Karpas-422 (cell line): ENCODE measurements around the gene SCT. TPM values are rescaled to one million over a fixed set of nuclear protein-coding genes. Genes with fewer than 3 reads are reported as not detected.

ENCODE experiments used
- DNase-seq: peaks from one replicate; pipeline ENCODE4 v3.0.0-alpha.2; 2015
- H2AFZ ChIP-seq: fragments of 200-600 bp; sonication (generic); 2 replicates; pipeline ENCODE4 v1.6.1; 2014; ENCODE audit warnings: antibody characterized with exemption, low read length, mixed read lengths
- H3K27ac ChIP-seq: fragments of 200-600 bp; sonication (generic); 2 replicates; pipeline ENCODE4 v1.5.1; 2014; ENCODE audit warnings: mild to moderate bottlenecking, low read length, moderate library complexity
- H3K27me3 ChIP-seq: fragments of 200-600 bp; sonication (generic); 2 replicates; pipeline ENCODE4 v1.6.1; 2014; ENCODE audit warnings: low read length, mixed read lengths
- H3K36me3 ChIP-seq: fragments of 200-600 bp; sonication (generic); 2 replicates; pipeline ENCODE4 v1.6.1; 2014; ENCODE audit warnings: low read length, mixed read lengths; ENCODE audit not compliant: insufficient read depth
- H3K4me1 ChIP-seq: fragments of 200-600 bp; sonication (generic); 2 replicates; pipeline ENCODE4 v1.6.1; 2014; ENCODE audit warnings: mild to moderate bottlenecking, low read length, mixed read lengths
- H3K4me2 ChIP-seq: fragments of 200-600 bp; sonication (generic); 2 replicates; pipeline ENCODE4 v1.6.1; 2014; ENCODE audit warnings: low read length, low read depth, mild to moderate bottlenecking; ENCODE audit not compliant: poor library complexity, severe bottlenecking
- H3K4me3 ChIP-seq: fragments of 200-600 bp; sonication (generic); 2 replicates; pipeline ENCODE4 v1.5.1; 2014; ENCODE audit warnings: mild to moderate bottlenecking, antibody characterized with exemption, low read length, mixed read lengths
- H3K79me2 ChIP-seq: fragments of 200-600 bp; sonication (generic); 2 replicates; pipeline ENCODE4 v1.6.1; 2014; ENCODE audit warnings: mild to moderate bottlenecking, low read length, mixed read lengths
- H3K9ac ChIP-seq: fragments of 200-600 bp; sonication (generic); 2 replicates; pipeline ENCODE4 v1.6.0; 2014; ENCODE audit warnings: low read length
- H3K9me2 ChIP-seq: fragments of 200-600 bp; sonication (generic), shearing (Covaris generic); replicated peaks from 2 replicates; pipeline ENCODE4 v1.6.0; 2014; ENCODE audit warnings: mild to moderate bottlenecking, low read length, moderate library complexity; ENCODE audit not compliant: insufficient read depth
- H3K9me3 ChIP-seq: fragments of 300-700, 200-600 bp; sonication (generic); 2 replicates; pipeline ENCODE4 v1.6.1; 2014; ENCODE audit warnings: low read length, mixed read lengths
- H4K20me1 ChIP-seq: fragments of 200-600 bp; sonication (generic); 2 replicates; pipeline ENCODE4 v1.6.1; 2014; ENCODE audit warnings: mild to moderate bottlenecking, antibody characterized with exemption, low read length, low read depth; ENCODE audit not compliant: insufficient read depth
- total RNA-seq: library from RNA; depleted of rRNA; stranded (reverse); fragments of >200 nt; shearing (Covaris generic); gene quantifications from 2 replicates; pipeline ENCODE4 v1.2.3, GENCODE V29; 2014; ENCODE audit warnings: low replicate concordance

Gene SCT
- total RNA-seq, 1 experiment from 2014 or later: not detected

- Histone ChIP-seq H3K27ac (no peak overlapping the region), H3K9me3 (no peaks in the 10 kb centered on the region), H3K4me2 (no peak overlapping the region)
These were observed 3.9 kb upstream of the SCT start for GRCh38 chr11:630871-631270.

GRCh38 chr11:629237-629583, 2.2 kb upstream of the SCT start:
- H3K9me2 ChIP-seq: no peaks in the 10 kb centered on the region
- H3K9me3 ChIP-seq: no peaks in the 10 kb centered on the region
- no peaks in the 10 kb centered on the region for H3K36me3 ChIP-seq
- no peak overlapping the region for H3K4me2 ChIP-seq
- no peak overlapping the region for H3K27ac ChIP-seq
- no peak overlapping the region for H3K9ac ChIP-seq
- H2AFZ ChIP-seq: no peak overlapping the region
- no peaks in the 10 kb centered on the region for H3K27me3 ChIP-seq
- H3K4me3 ChIP-seq: no peak overlapping the region
- DNase-seq: no peak
- H3K79me2 ChIP-seq: no peaks in the 10 kb centered on the region
- H4K20me1 ChIP-seq: no peaks in the 10 kb centered on the region
- H3K4me1 ChIP-seq: no peaks in the 10 kb centered on the region

More at GRCh38 chr11:630871-631270, 3.9 kb upstream of the SCT start:
- no peak for DNase-seq
- Histone ChIP-seq H4K20me1 (no peaks in the 10 kb centered on the region), H3K27me3 (no peaks in the 10 kb centered on the region), H3K36me3 (no peaks in the 10 kb centered on the region), H3K9me2 (no peaks in the 10 kb centered on the region), H2AFZ (no peak overlapping the region), H3K79me2 (no peaks in the 10 kb centered on the region), H3K9ac (no peak overlapping the region), H3K4me3 (no peak overlapping the region), H3K4me1 (no peaks in the 10 kb centered on the region)

- no peak overlapping the region for H3K4me3 ChIP-seq
- H3K4me2 ChIP-seq: no peak overlapping the region
- no peaks in the 10 kb centered on the region for H3K36me3 ChIP-seq
- no peak overlapping the region for H3K9ac ChIP-seq
- no peaks in the 10 kb centered on the region for H3K79me2 ChIP-seq
- no peaks in the 10 kb centered on the region for H4K20me1 ChIP-seq
- H3K9me3 ChIP-seq: no peaks in the 10 kb centered on the region
- H3K27ac ChIP-seq: no peak overlapping the region
- H2AFZ ChIP-seq: no peak overlapping the region
- no peaks in the 10 kb centered on the region for H3K9me2 ChIP-seq
- DNase-seq: no peak
- H3K27me3 ChIP-seq: no peaks in the 10 kb centered on the region
- H3K4me1 ChIP-seq: no peaks in the 10 kb centered on the region
These were observed 1.1 kb upstream of the SCT start for GRCh38 chr11:628056-628455.

GRCh38 chr11:627308-627576, 261 bp upstream of the SCT start:
- Histone ChIP-seq H3K9me2 (no peaks in the 10 kb centered on the region), H3K27ac (no peak overlapping the region)
- no peak for DNase-seq

GRCh38 chr11:625636-626268, 1.2 kb downstream of the SCT start:
- Histone ChIP-seq H4K20me1 (no peaks in the 10 kb centered on the region), H3K36me3 (no peaks in the 10 kb centered on the region), H3K9me3 (no peaks in the 10 kb centered on the region), H3K4me2 (no peak overlapping the region), H3K79me2 (no peaks in the 10 kb centered on the region), H2AFZ (no peak overlapping the region), H3K27me3 (no peaks in the 10 kb centered on the region), H3K9ac (no peak overlapping the region), H3K9me2 (no peaks in the 10 kb centered on the region), H3K4me3 (no peak overlapping the region), H3K4me1 (no peaks in the 10 kb centered on the region), H3K27ac (no peak overlapping the region)
- no peak for DNase-seq

More at GRCh38 chr11:627308-627576, 261 bp upstream of the SCT start:
- Histone ChIP-seq H3K27me3 (no peaks in the 10 kb centered on the region), H3K9ac (no peak overlapping the region), H3K4me2 (no peak overlapping the region), H3K79me2 (no peaks in the 10 kb centered on the region), H4K20me1 (no peaks in the 10 kb centered on the region), H2AFZ (no peak overlapping the region), H3K4me1 (no peaks in the 10 kb centered on the region), H3K36me3 (no peaks in the 10 kb centered on the region), H3K4me3 (no peak overlapping the region), H3K9me3 (no peaks in the 10 kb centered on the region)

GRCh38 chr11:624705-625635, 2.0 kb downstream of the SCT start, which contains the start of gene CDHR5:
Gene CDHR5 (minus strand): TSS chr11:624955. CDS start chr11:624902, 53 bp downstream.
- H3K79me2 ChIP-seq: no peaks in the 10 kb centered on the region
- no peaks in the 10 kb centered on the region for H3K27me3 ChIP-seq
- H3K4me3 ChIP-seq: no peak within 1 kb of the TSS
- H3K36me3 ChIP-seq: no peaks in the 10 kb centered on the region
- DNase-seq: no peak
- no peak within 1 kb of the TSS for H3K9ac ChIP-seq
- H4K20me1 ChIP-seq: no peaks in the 10 kb centered on the region
- no peak within 1 kb of the TSS for H2AFZ ChIP-seq
- H3K9me2 ChIP-seq: no peaks in the 10 kb centered on the region
- no peak within 1 kb of the TSS for H3K27ac ChIP-seq
- no peak within 1 kb of the TSS for H3K4me2 ChIP-seq
- H3K9me3 ChIP-seq: no peaks in the 10 kb centered on the region
- H3K4me1 ChIP-seq: no peaks in the 10 kb centered on the region

GRCh38 chr11:623999-624704, 2.8 kb downstream of the SCT start:
- Histone ChIP-seq H3K9me3 (no peaks in the 10 kb centered on the region), H3K27ac (no peak overlapping the region), H3K79me2 (no peaks in the 10 kb centered on the region), H4K20me1 (no peaks in the 10 kb centered on the region), H3K9ac (no peak overlapping the region), H3K4me3 (no peak overlapping the region), H3K36me3 (no peaks in the 10 kb centered on the region), H3K9me2 (no peaks in the 10 kb centered on the region), H3K4me1 (no peaks in the 10 kb centered on the region), H3K4me2 (no peak overlapping the region), H3K27me3 (no peaks in the 10 kb centered on the region), H2AFZ (no peak overlapping the region)
- DNase-seq: no peak

- no peak for DNase-seq
- H4K20me1 ChIP-seq: no peaks in the 10 kb centered on the region
- H3K4me2 ChIP-seq: no peak overlapping the region
- H3K79me2 ChIP-seq: no peaks in the 10 kb centered on the region
- H3K9me2 ChIP-seq: no peaks in the 10 kb centered on the region
- no peaks in the 10 kb centered on the region for H3K36me3 ChIP-seq
- H3K9ac ChIP-seq: no peak overlapping the region
- H3K9me3 ChIP-seq: no peaks in the 10 kb centered on the region
- no peak overlapping the region for H2AFZ ChIP-seq
- no peak overlapping the region for H3K27ac ChIP-seq
- no peaks in the 10 kb centered on the region for H3K4me1 ChIP-seq
- H3K27me3 ChIP-seq: no peaks in the 10 kb centered on the region
- H3K4me3 ChIP-seq: no peak overlapping the region
These were observed 3.6 kb downstream of the SCT start for GRCh38 chr11:623349-623869.
